ENCODE measurements around the gene AQP6.
"Not testable (repeated sequence)": the region's sequence is repeated elsewhere in the genome, so short reads cannot be mapped to it uniquely, and the experiment has no call there.

The AQP6 gene

DNA sequence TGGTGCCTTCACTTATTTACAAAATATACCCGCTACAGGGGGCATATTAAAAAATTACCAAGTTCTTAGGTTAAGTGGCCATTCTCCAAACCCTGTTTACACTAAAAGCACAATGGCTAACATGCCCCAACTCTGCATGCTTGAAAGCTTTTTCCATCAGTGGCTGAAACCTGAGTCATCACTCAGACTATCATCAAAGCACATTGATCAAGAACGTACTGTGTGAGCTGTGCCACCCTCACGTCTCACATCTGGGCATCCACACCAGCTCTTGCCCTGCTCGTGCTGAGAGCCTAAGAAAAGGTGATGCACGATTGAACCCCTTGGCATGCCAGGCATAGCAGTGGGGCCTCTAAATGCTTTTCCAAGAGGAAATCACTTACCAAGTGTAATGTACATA is 13.2 kb downstream of the AQP6 start:
- Mint-ChIP-seq H3K27me3 (no peaks in the 10 kb centered on the region), H3K27ac (no peak overlapping the region), H3K4me3 (no peak overlapping the region), H3K4me1 (no peaks in the 10 kb centered on the region), H3K9me3 (no peaks in the 10 kb centered on the region), H3K36me3 (peaks cover 3% of the 10 kb centered on the region)

DNA sequence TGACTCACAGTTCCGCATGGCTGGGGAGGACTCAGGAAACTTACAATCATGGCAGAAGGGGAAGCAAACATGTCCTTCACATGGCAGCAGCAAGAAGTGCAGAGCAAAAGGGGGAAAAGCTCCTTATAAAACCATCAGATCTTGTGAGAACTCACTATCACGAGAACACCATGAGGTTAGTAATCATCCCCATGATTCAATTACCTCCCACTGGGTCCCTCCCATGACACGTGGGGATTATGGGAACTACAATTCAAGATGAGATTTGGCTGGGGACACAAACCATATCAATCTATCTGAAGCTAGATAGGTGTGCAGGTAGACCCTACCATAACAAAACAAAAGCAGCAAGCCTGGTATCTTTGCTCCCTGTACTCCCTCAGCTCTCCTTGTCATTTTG is 13.7 kb downstream of the AQP6 start:
- H3K9me3 Mint-ChIP-seq, H3K36me3 Mint-ChIP-seq, H3K27ac Mint-ChIP-seq, H3K4me1 Mint-ChIP-seq, H3K27me3 Mint-ChIP-seq, H3K4me3 Mint-ChIP-seq: not testable (repeated sequence)

DNA sequence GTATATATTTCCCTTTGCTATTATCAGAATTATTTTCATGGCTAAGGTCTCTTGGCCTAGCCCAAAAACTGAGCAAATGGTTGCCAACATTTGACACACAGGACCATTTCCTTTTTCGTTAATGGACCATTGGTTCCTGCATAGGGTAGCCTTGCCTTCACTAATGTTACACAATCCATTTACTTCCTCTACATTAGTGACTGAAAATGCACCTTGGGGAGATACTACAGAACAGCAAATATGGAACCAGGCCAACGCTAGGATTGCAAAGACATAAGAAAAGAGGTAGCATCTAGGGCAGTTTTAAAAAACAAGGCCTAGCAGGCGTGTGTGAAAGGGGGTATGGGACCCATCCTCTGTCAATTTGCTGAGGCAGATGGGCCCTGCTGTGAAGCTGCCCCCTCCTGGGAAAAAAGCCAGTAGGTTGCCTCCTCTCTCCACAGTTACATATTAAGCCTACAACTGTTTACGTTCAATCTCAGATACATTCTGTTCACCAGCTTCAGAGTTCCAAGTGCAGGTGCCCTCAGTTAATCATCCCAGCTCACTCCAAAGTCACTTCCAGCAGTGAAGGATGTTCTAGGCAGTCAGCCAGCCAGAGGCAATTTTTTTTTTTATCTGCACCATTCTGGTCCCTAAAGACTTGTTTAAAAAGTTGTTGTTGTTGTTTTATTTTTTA is 15.0 kb downstream of the AQP6 start:
- H3K4me1 Mint-ChIP-seq: no peaks in the 10 kb centered on the region
- no peak overlapping the region for H3K27ac Mint-ChIP-seq
- H3K9me3 Mint-ChIP-seq: no peaks in the 10 kb centered on the region
- H3K4me3 Mint-ChIP-seq: no peak overlapping the region
- no peaks in the 10 kb centered on the region for H3K27me3 Mint-ChIP-seq
- peaks cover 3% of the 10 kb centered on the region for H3K36me3 Mint-ChIP-seq

DNA sequence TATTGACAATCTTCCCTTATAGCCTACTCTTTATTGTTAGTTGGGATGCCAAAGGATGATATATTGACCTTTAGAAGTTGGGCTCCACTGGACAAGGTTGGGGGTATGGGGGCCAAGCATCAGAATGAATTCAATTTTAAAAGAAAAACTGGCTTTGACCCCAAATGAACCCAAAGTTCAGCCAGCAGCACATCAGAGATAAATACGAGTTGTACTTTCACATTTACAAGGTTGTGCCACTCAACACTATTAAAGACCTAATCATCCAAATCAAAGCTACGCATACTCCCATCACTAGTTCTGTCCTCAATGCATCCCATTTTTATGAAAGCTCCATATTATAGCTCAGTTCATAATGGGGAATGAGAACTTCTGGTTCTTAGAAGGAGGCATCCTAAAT is 16.7 kb downstream of the AQP6 start:
- H3K4me3 Mint-ChIP-seq, H3K27me3 Mint-ChIP-seq, H3K4me1 Mint-ChIP-seq, H3K27ac Mint-ChIP-seq, H3K36me3 Mint-ChIP-seq, H3K9me3 Mint-ChIP-seq: not testable (repeated sequence)

DNA sequence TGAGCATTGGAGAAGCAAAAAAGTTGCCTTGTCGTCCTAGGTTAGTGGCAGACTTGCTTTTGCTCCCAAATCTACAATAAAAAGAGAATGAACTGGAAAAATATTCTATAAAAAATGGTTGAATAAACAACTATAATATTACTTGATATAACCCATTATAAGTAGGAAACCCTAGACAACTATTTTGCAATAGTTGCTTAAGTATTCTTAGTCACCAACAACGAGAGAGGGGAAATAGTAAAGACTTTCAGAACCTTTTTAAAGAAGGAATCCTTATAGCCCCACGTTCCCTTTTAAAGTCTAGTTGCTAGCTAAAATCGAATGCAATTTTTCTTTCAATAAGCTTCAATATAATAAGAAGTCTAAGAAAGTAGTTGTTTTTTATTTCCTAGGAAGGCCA is 17.5 kb downstream of the AQP6 start:
- H3K9me3 Mint-ChIP-seq: no peaks in the 10 kb centered on the region
- no peaks in the 10 kb centered on the region for H3K4me1 Mint-ChIP-seq
- no peak overlapping the region for H3K4me3 Mint-ChIP-seq
- H3K27me3 Mint-ChIP-seq: no peaks in the 10 kb centered on the region
- peaks cover 13% of the 10 kb centered on the region for H3K36me3 Mint-ChIP-seq
- H3K27ac Mint-ChIP-seq: no peak overlapping the region

DNA sequence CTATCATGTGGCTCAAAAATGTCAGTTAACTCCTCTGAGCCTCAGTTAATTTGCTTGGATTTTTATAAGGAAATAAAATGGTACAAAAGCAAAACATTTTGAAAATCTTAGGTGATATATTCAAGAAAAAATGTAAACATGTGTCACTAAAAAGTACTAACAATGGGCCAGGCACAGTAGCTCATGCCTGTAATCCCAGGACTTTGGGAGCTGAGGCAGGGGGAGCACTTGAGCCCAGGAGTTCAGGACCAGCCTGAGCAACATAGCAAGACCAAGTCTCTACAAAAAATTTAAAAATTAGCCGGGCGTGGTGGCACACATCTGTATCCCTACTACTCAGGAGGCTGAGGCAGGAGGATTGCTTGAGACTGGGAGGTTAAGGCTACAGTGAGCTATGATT is 25.7 kb downstream of the AQP6 start:
- Mint-ChIP-seq H3K36me3 (peaks cover 14% of the 10 kb centered on the region), H3K9me3 (no peaks in the 10 kb centered on the region), H3K4me3 (no peak overlapping the region), H3K4me1 (no peaks in the 10 kb centered on the region), H3K27me3 (no peaks in the 10 kb centered on the region), H3K27ac (no peak overlapping the region)

DNA sequence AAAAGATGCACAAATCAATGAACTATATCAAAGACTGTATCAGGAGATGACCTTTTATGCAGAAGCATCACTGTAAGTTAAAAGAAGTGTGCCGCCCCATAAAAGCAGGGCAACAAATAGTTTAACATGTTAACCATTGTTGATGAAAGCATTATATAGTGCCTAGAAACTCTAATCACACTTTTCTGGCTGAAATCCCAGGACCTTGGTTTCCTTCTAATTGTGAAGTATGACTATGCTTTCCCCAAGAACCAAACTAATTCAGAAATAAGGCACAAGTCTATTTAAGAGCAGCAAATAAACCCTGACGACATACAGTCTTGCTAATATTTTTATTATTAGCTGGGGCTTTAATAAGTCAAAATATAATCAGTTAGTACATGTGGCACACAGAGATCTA is 30.8 kb downstream of the AQP6 start:
- Mint-ChIP-seq H3K9me3 (no peaks in the 10 kb centered on the region), H3K27me3 (no peaks in the 10 kb centered on the region), H3K27ac (no peak overlapping the region), H3K4me3 (no peak overlapping the region), H3K36me3 (peaks cover 6% of the 10 kb centered on the region), H3K4me1 (peaks cover 3% of the 10 kb centered on the region)

DNA sequence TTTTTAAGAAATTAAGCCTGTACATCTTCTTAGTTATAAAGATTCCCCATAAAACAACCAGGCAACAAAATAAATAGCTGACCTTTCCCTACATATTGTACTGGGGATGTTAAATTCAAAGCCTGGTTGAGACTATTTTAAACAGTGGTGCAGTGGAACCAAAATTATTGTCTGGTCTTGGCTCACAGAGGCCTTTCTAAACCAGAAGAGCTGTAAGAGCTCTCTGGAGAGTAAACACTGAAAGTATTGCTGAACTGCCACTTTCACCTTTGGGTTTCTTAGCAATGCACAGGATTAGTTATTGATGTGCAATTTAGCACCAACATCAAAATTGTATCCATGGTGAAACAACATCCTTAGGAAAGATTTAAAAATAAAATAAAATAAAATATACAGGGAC is 31.9 kb downstream of the AQP6 start:
- H3K27me3 Mint-ChIP-seq: no peaks in the 10 kb centered on the region
- peaks cover 4% of the 10 kb centered on the region for H3K36me3 Mint-ChIP-seq
- no peaks in the 10 kb centered on the region for H3K9me3 Mint-ChIP-seq
- peaks cover 3% of the 10 kb centered on the region for H3K4me1 Mint-ChIP-seq
- H3K27ac Mint-ChIP-seq: no peak overlapping the region
- H3K4me3 Mint-ChIP-seq: no peak overlapping the region

DNA sequence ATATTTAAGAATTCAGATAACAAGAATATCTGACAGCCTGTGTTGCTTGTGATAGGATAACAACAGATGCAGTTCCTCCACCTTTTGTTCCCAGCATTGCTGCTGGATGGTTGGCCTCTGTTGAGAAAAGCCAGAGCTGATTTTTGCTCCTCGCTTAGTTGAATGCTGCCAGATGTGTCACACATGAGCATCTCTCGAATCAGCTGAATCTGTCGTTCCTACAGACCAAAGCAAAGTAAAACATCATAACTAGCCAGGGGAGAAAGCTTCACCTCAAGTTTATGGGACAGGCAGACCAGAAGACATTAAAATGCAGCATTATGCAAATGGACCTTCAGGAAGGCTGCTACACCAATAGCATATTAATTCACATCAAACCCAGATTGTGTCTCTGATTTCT is 32.4 kb downstream of the AQP6 start:
- no peaks in the 10 kb centered on the region for H3K9me3 Mint-ChIP-seq
- H3K36me3 Mint-ChIP-seq: peaks cover 4% of the 10 kb centered on the region
- peaks cover 3% of the 10 kb centered on the region for H3K4me1 Mint-ChIP-seq
- H3K27ac Mint-ChIP-seq: no peak overlapping the region
- H3K27me3 Mint-ChIP-seq: no peaks in the 10 kb centered on the region
- no peak overlapping the region for H3K4me3 Mint-ChIP-seq

DNA sequence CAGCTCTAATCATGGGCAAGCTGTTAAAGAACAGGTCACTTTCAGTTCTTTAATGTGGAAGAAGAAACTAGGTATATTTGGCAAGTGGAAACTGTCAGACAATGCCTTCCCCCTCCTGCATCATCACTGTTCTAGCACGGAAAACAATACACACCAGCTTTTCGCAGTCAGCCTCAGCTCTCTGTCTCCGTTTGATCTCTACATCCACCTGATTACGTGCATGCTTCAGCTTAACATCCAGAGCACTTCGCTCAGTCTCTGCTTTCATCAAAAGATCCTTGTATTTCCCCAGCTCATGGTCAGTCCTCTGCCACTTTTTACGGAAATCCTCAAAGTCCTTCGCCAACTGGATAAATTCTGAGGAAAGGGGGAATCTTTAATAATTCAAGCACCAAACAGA is 33.5 kb downstream of the AQP6 start:
- Mint-ChIP-seq H3K27me3 (no peaks in the 10 kb centered on the region), H3K4me3 (no peak overlapping the region), H3K36me3 (peaks cover 3% of the 10 kb centered on the region), H3K4me1 (peaks cover 3% of the 10 kb centered on the region), H3K9me3 (no peaks in the 10 kb centered on the region), H3K27ac (no peak overlapping the region)

DNA sequence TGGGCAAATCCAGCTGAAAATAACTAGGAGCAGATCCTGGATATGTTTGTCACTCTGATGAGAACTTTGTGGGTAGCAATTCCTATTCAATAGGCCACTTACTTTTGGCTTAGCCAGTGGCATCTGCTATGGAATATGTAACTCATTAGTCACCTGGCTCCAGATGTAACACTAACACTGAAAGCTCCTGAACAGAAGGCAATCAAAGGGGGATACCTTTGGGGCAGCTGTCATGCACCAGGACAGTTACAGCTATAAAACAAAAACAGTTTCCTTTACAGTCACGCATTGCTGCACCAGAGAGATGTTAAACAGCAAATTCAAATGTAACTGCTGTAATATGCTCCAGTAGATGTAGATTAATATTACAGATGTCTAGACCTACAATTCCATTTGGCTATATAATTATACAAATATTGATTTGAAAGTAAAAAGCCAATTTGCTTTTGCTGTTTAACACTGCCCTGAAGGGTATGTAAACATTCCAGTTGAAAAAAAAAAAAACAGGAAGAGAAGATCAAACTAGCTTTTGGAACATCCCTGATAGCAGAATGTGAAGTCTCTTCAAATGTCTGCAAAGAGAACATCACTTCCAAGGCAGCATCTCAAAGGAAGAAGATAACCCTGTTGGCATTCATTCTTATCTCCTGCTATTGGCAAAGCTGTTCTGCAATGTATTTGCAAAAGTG is 34.2 kb downstream of the AQP6 start:
- peaks cover 2% of the 10 kb centered on the region for H3K36me3 Mint-ChIP-seq
- H3K27me3 Mint-ChIP-seq: no peaks in the 10 kb centered on the region
- H3K27ac Mint-ChIP-seq: no peak overlapping the region
- H3K4me1 Mint-ChIP-seq: peaks cover 3% of the 10 kb centered on the region
- H3K9me3 Mint-ChIP-seq: no peaks in the 10 kb centered on the region
- no peak overlapping the region for H3K4me3 Mint-ChIP-seq

DNA sequence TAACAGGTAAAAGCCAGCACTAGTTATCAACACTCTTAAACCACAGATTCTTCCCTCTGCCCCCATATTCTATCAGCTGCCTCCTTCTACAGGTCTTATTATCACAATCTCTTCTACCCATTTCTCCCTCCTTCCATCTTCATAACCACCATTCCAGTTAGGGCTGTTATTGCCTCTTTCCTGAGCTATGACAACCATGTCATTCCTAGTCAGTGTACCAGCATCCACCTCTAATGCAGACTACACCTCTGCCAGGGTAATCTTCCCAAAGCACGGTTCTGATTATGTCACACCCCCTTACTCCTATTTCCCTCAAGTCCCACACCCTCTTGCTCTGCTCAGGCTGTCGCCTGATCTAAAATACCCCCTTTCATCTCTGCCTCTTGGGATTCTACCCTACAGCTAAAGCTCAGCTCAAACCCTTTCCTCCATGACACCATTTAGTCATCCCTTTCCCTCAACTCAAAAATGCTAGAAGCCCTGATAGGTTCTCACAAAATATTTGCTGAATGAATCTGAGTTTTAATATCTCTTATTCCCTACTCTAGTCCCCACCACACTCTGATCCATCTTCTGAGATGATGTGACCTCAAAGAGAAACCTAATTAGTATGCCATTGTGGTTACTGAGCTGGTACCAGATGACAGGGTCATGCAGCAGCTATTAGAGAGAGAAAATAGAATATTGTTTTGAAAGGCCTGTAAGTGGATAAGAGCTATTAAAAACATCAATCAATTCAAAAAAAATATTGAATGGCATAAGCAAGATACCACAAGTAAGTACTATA is 40.8 kb downstream of the AQP6 start:
- no peak overlapping the region for H3K4me3 Mint-ChIP-seq
- no peak overlapping the region for H3K27ac Mint-ChIP-seq
- H3K36me3 Mint-ChIP-seq: peaks cover 6% of the 10 kb centered on the region

DNA sequence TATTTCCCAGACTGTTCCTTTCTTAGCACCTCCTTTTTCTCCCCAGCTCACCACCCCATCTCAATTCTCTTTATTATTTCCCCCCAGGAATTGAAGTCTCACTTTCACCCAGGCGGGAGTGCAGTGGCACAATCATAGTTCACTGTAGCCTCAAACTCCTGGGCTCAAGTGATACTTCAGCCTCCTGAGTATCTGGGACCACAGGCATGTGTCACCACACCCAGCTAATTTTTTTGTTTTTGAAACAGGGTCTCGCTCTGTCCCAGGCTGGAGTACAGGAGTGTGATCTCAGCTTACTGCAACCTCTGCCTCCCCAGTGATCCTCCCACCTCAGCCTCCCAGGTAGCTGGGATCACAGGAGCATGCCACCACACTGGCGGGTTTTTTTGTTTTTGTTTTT is 41.6 kb downstream of the AQP6 start:
- H3K4me1 Mint-ChIP-seq: peaks cover 4% of the 10 kb centered on the region
- H3K27me3 Mint-ChIP-seq: no peaks in the 10 kb centered on the region
- no peak overlapping the region for H3K4me3 Mint-ChIP-seq
- peaks cover 6% of the 10 kb centered on the region for H3K36me3 Mint-ChIP-seq
- no peaks in the 10 kb centered on the region for H3K9me3 Mint-ChIP-seq
- H3K27ac Mint-ChIP-seq: no peak overlapping the region

More for the DNA sequence above, 40.8 kb downstream of the AQP6 start:
- H3K4me1 Mint-ChIP-seq: peaks cover 4% of the 10 kb centered on the region
- no peaks in the 10 kb centered on the region for H3K27me3 Mint-ChIP-seq
- no peaks in the 10 kb centered on the region for H3K9me3 Mint-ChIP-seq

DNA sequence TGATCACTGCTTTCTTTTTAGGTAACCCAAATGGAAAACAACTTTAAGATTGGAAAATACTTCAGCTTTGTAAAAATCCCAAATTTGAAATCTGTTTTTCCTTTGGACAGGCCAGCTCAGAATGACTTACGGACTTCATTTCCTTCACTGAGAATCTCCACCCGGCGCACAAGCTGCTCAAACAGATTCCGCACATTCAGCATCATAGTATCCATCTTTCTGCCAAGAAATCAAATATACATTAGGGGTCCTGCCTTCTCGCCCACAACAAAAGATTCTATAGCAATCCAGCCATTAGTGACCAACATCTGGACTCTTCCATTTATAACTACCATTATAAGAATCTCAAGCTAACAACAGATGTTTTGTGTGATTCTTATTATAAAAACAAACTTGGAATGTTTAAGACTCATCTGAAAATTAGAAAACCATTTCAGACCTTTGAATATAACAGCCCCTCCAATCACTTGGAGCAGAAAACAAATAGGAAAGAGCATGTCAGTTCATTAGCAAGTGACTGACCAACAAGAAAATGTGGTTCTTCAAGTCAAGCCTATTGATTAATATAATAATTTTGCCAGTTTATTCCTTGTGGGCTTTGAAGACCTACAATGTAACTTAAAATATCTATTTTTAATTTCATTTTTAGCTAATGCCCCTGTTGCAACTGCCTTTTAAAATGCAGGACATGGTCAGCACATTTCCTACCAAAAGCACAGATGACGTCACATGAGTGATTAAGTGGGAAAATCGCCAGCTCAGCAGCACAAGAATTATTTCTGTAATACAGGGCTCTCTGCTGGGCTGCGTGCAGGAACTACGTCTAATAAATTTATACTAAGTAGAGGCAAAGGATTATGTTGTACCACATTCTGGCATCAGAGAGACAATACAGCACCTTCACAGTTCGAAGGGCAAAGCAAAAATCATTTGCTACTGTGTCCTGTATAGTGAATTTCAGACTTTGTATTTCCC is 44.0 kb downstream of the AQP6 start:
- peaks cover 6% of the 10 kb centered on the region for H3K36me3 Mint-ChIP-seq
- no peak overlapping the region for H3K4me3 Mint-ChIP-seq
- no peaks in the 10 kb centered on the region for H3K9me3 Mint-ChIP-seq
- H3K4me1 Mint-ChIP-seq: peaks cover 4% of the 10 kb centered on the region
- H3K27ac Mint-ChIP-seq: no peak overlapping the region
- H3K27me3 Mint-ChIP-seq: no peaks in the 10 kb centered on the region

DNA sequence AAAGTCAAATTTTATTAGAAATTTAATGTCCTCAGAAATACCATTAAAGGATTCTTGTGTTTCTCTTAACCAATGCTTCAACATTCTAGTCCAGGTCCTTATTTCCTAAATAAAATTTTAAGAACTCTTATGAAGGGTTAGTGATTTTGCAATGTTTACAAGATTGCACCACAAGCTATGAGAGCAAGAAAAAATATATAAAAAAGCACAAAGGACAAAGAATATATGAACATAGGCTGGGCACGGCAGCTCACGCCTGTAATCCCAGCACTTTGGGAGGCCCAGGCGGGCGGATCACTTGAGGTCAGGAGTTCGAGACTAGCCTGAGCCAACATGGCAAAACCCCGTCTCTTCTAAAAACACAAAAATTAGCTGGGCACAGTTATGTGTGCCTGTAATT is 44.9 kb downstream of the AQP6 start:
- Mint-ChIP-seq H3K27ac (no peak overlapping the region), H3K4me1 (peaks cover 4% of the 10 kb centered on the region), H3K4me3 (no peak overlapping the region), H3K36me3 (peaks cover 6% of the 10 kb centered on the region), H3K9me3 (no peaks in the 10 kb centered on the region), H3K27me3 (no peaks in the 10 kb centered on the region)

Data from activated naive CD4-positive, alpha-beta T cell treated with anti-CD3 and anti-CD28 coated beads, Interleukin-2, amount 50 U/mL, for 24 hours (primary cell).